H9 (cell line): ENCODE results near the gene HSPA2. TPM values are rescaled to one million over a fixed set of nuclear protein-coding genes. Genes with fewer than 3 reads are reported as not detected.

ENCODE experiments used
- DNase-seq: peaks from one replicate; pipeline ENCODE4 v3.0.0-alpha.2; 2017
- H2AFZ ChIP-seq: one replicate; pipeline ENCODE4 v1.6.1; 2013; ENCODE audit warnings: mild to moderate bottlenecking, low read length, control low read depth, moderate library complexity
- H2AK5ac ChIP-seq: 2 replicates; pipeline ENCODE4 v1.6.1; 2013; ENCODE audit warnings: low read length, control low read depth, mixed read lengths; ENCODE audit not compliant: insufficient read length
- H2BK120ac ChIP-seq: one replicate; pipeline ENCODE4 v1.6.1; 2013; ENCODE audit warnings: low read depth, mild to moderate bottlenecking, low read length, control low read depth, inconsistent platforms; ENCODE audit not compliant: poor library complexity, severe bottlenecking
- H2BK12ac ChIP-seq: 2 replicates; pipeline ENCODE4 v1.6.1; 2013; ENCODE audit warnings: low read length, control low read depth, mixed read lengths, low read depth; ENCODE audit not compliant: insufficient read length
- H2BK15ac ChIP-seq: 2 replicates; pipeline ENCODE4 v1.6.1; 2013; ENCODE audit warnings: low read depth, low read length, control low read depth
- H2BK20ac ChIP-seq: one replicate; pipeline ENCODE4 v1.6.1; 2013; ENCODE audit warnings: low read depth, mild to moderate bottlenecking, low read length, control low read depth, inconsistent platforms; ENCODE audit not compliant: poor library complexity, severe bottlenecking
- H2BK5ac ChIP-seq: 2 replicates; pipeline ENCODE4 v1.6.1; 2013; ENCODE audit warnings: low read length, control low read depth, mixed read lengths; ENCODE audit not compliant: insufficient read length
- H3K14ac ChIP-seq: 2 replicates; pipeline ENCODE4 v1.6.1; 2013; ENCODE audit warnings: low read length, control low read depth; ENCODE audit not compliant: insufficient read depth
- H3K18ac ChIP-seq: 2 replicates; pipeline ENCODE4 v1.6.1; 2013; ENCODE audit warnings: low read depth, mild to moderate bottlenecking, mixed read lengths, low read length, control low read depth; ENCODE audit not compliant: insufficient read length
- H3K23ac ChIP-seq: 2 replicates; pipeline ENCODE4 v1.6.1; 2013; ENCODE audit warnings: low read length, control low read depth, mixed read lengths, low read depth; ENCODE audit not compliant: insufficient read length
- H3K23me2 ChIP-seq: 2 replicates; pipeline ENCODE4 v1.6.1; 2013; ENCODE audit warnings: low read depth, mild to moderate bottlenecking, mixed read lengths, low read length, control low read depth; ENCODE audit not compliant: insufficient read length, poor library complexity, severe bottlenecking
- H3K27ac ChIP-seq: 2 replicates; pipeline ENCODE4 v1.5.1; 2013; ENCODE audit warnings: low read length, control low read depth, mixed read lengths, low read depth; ENCODE audit not compliant: insufficient read length
- H3K27me3 ChIP-seq: 2 replicates; pipeline ENCODE4 v1.6.1; 2013; ENCODE audit warnings: low read length, control low read depth, inconsistent platforms; ENCODE audit not compliant: insufficient read depth
- H3K4ac ChIP-seq: 2 replicates; pipeline ENCODE4 v1.6.1; 2013; ENCODE audit warnings: low read depth, mild to moderate bottlenecking, control low read depth, inconsistent platforms, low read length, moderate library complexity
- H3K4me1 ChIP-seq: 2 replicates; pipeline ENCODE4 v1.6.1; 2013; ENCODE audit warnings: low read length, control low read depth, inconsistent platforms; ENCODE audit not compliant: insufficient read depth
- H3K4me2 ChIP-seq: 2 replicates; pipeline ENCODE4 v1.6.1; 2013; ENCODE audit warnings: low read length, control low read depth, mixed read lengths; ENCODE audit not compliant: insufficient read length, insufficient read depth
- H3K56ac ChIP-seq: 2 replicates; pipeline ENCODE4 v1.6.1; 2013; ENCODE audit warnings: low read depth, mild to moderate bottlenecking, mixed read lengths, low read length, control low read depth; ENCODE audit not compliant: insufficient read length
- H3K79me1 ChIP-seq: 2 replicates; pipeline ENCODE4 v1.6.1; 2013; ENCODE audit warnings: low read depth, mild to moderate bottlenecking, moderate library complexity, low read length, control low read depth, inconsistent platforms; ENCODE audit not compliant: insufficient read depth, poor library complexity, severe bottlenecking
- H3K79me2 ChIP-seq: 2 replicates; pipeline ENCODE4 v1.6.1; 2013; ENCODE audit warnings: low read length, control low read depth, inconsistent platforms; ENCODE audit not compliant: insufficient read depth
- H3K9ac ChIP-seq: 2 replicates; pipeline ENCODE4 v1.6.1; 2013; ENCODE audit warnings: low read length, control low read depth, mixed read lengths; ENCODE audit not compliant: insufficient read length; ENCODE audit errors: extremely low read depth
- H3K9me3 ChIP-seq: one replicate; pipeline ENCODE4 v1.6.1; 2013; ENCODE audit warnings: low read depth, low read length, inconsistent platforms; ENCODE audit not compliant: control insufficient read depth
- H3T11ph ChIP-seq: one replicate; pipeline ENCODE4 v1.6.1; 2013; ENCODE audit warnings: mild to moderate bottlenecking, low read length, control low read depth, inconsistent platforms
- H4K20me1 ChIP-seq: one replicate; pipeline ENCODE4 v1.6.1; 2013; ENCODE audit not compliant: control insufficient read depth, insufficient read length, insufficient read depth
- H4K5ac ChIP-seq: 2 replicates; pipeline ENCODE4 v1.6.1; 2013; ENCODE audit warnings: low read depth, mild to moderate bottlenecking, mixed read lengths, low read length, control low read depth; ENCODE audit not compliant: insufficient read length
- H4K8ac ChIP-seq: replicated peaks from 2 replicates; pipeline ENCODE4 v1.6.1; 2013; ENCODE audit warnings: low read length, control low read depth, mixed read lengths, low read depth; ENCODE audit not compliant: insufficient read length
- H4K91ac ChIP-seq: 2 replicates; pipeline ENCODE4 v1.6.1; 2013; ENCODE audit warnings: low read depth, mild to moderate bottlenecking, moderate library complexity, mixed read lengths, low read length, control low read depth; ENCODE audit not compliant: insufficient read length
- H3K27ac Mint-ChIP-seq, 3 experiments: 2 replicates in 2 of 3; 3 replicates in 1 of 3; pipeline ENCODE4 v1.8.0; 2020 to 2021; ENCODE audit warnings: mixed read lengths in 3 of 3, mild to moderate bottlenecking in 1 of 3, moderate library complexity in 1 of 3
- H3K27me3 Mint-ChIP-seq: 2 replicates; pipeline ENCODE4 v1.8.0; 2021; ENCODE audit warnings: low read depth, mild to moderate bottlenecking, moderate library complexity, mixed read lengths
- H3K36me3 Mint-ChIP-seq, 3 experiments: 2 replicates in 2 of 3; 3 replicates in 1 of 3; pipeline ENCODE4 v1.8.0; 2020 to 2021; ENCODE audit warnings: low read depth in 3 of 3, mixed read lengths in 3 of 3; ENCODE audit not compliant: insufficient read depth in 1 of 3
- H3K4me1 Mint-ChIP-seq, 2 experiments: 2 replicates each; pipeline ENCODE4 v1.8.0; 2020; ENCODE audit warnings: mixed read lengths in 2 of 2
- H3K4me3 Mint-ChIP-seq, 2 experiments: 2 replicates in 1 of 2; 3 replicates in 1 of 2; pipeline ENCODE4 v1.8.0; 2020 to 2021; ENCODE audit warnings: mild to moderate bottlenecking in 2 of 2, mixed read lengths in 2 of 2, moderate library complexity in 1 of 2
- H3K9me3 Mint-ChIP-seq, 2 experiments: 2 replicates in 1 of 2; 3 replicates in 1 of 2; pipeline ENCODE4 v1.8.0; 2020; ENCODE audit warnings: mild to moderate bottlenecking in 2 of 2, mixed read lengths in 2 of 2, moderate library complexity in 1 of 2
- WGBS: extraction: QIAGEN DNeasy Blood & Tissue Kit; methylation state at CpG from one replicate; pipeline ENCODE4 v1.1.7; 2013; ENCODE audit warnings: missing lambda C conversion rate, low lambda C conversion rate, mixed read lengths; ENCODE audit not compliant: insufficient read length; ENCODE audit errors: extremely low coverage; 5-methylcytosine and 5-hydroxymethylcytosine counted together
- total RNA-seq: library from RNA; stranded (reverse); gene quantifications from 2 replicates; pipeline ENCODE4 v1.2.1, GENCODE V29; 2021
- TF ChIP-seq, protein P1 (sequence below): fragments of 200-600 bp; sonication (generic); conservative IDR thresholded peaks from 3 replicates; pipeline ENCODE4 v1.8.0; 2021; ENCODE audit warnings: antibody characterized with exemption, mild to moderate bottlenecking

HSPA2 gene
- total RNA-seq, 1 experiment from 2014 or later: 25.8 TPM

DNA sequence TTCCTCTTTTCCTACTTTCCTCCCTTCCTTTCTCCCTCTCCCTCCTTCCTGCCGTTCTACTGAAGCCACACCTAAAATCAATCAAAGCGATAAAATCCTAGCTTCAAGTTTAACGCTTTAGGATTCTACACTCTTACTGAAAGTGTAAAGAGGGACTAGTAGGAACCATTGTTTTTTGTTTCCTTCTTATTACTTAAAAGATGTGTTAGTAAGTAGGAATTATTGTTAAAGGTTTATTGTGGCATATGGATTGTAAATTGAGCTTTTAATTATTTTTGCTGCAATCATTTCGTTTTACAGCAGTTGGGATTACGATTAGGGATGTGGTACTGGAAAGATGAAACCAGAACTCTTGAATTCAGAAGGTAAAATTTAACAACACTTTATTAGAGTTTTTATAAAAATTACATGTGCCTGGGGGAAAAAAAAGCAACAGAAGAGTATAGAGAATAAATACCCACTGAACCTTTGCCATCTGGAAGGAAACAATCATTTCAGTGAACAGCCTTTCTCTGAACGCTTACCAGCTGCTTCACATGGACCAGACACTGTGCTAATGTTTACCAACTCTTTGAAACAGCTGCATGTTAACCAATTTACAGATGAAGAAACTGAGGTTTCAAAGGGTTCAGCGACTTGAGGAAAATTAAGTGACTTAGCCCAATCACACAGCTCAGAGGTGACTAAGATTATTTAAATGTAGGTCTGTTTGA, 10.2 kb downstream of the HSPA2 start:
- WGBS: no CpG with 5 or more reads among the region's 7 CpGs
- H2BK15ac ChIP-seq: no peak overlapping the region
- H3K9me3 Mint-ChIP-seq: no peaks in the 10 kb centered on the region

More for the DNA sequence above, 10.2 kb downstream of the HSPA2 start:
- no peak overlapping the region for H2BK12ac ChIP-seq
- H3K4me1 ChIP-seq: no peaks in the 10 kb centered on the region
- peak overlapping the region; percentile 43 for H3K4me2 ChIP-seq
- H2BK120ac ChIP-seq: no peak overlapping the region
- Mint-ChIP-seq H3K27me3 (peaks cover 15% of the 10 kb centered on the region), H3K36me3 (no peaks in the 10 kb centered on the region), H3K4me1 (peaks cover 14 to 19% of the 10 kb centered on the region in 2 experiments), H3K4me3 (peak overlapping the region; percentile 6 to 74; a peak in 3 of 5 replicates), H3K27ac (no peak overlapping the region)
- H3K23ac ChIP-seq: no peak overlapping the region
- H3T11ph ChIP-seq: no peak overlapping the region
- no peak overlapping the region for H2BK5ac ChIP-seq
- H3K18ac ChIP-seq: no peak overlapping the region
- no peaks in the 10 kb centered on the region for H3K9me3 ChIP-seq
- no peak overlapping the region for H3K14ac ChIP-seq
- no peak overlapping the region for H3K9ac ChIP-seq
- no peaks in the 10 kb centered on the region; the same call in 1 of the 2 replicates for H3K27me3 ChIP-seq
- H4K5ac ChIP-seq: no peak overlapping the region
- TF ChIP-seq, protein P1, sequence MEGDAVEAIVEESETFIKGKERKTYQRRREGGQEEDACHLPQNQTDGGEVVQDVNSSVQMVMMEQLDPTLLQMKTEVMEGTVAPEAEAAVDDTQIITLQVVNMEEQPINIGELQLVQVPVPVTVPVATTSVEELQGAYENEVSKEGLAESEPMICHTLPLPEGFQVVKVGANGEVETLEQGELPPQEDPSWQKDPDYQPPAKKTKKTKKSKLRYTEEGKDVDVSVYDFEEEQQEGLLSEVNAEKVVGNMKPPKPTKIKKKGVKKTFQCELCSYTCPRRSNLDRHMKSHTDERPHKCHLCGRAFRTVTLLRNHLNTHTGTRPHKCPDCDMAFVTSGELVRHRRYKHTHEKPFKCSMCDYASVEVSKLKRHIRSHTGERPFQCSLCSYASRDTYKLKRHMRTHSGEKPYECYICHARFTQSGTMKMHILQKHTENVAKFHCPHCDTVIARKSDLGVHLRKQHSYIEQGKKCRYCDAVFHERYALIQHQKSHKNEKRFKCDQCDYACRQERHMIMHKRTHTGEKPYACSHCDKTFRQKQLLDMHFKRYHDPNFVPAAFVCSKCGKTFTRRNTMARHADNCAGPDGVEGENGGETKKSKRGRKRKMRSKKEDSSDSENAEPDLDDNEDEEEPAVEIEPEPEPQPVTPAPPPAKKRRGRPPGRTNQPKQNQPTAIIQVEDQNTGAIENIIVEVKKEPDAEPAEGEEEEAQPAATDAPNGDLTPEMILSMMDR: no peak
- no peak overlapping the region for H2AFZ ChIP-seq
- no peak overlapping the region for H4K8ac ChIP-seq
- no peak overlapping the region for H3K56ac ChIP-seq
- no peak for DNase-seq
- H3K4ac ChIP-seq: no peak overlapping the region
- H3K23me2 ChIP-seq: peaks cover 2% of the 10 kb centered on the region
- no peak overlapping the region for H2AK5ac ChIP-seq
- H3K79me1 ChIP-seq: no peaks in the 10 kb centered on the region
- H3K27ac ChIP-seq: no peak overlapping the region
- no peaks in the 10 kb centered on the region for H4K20me1 ChIP-seq
- no peak overlapping the region for H2BK20ac ChIP-seq
- H3K79me2 ChIP-seq: no peaks in the 10 kb centered on the region
- H4K91ac ChIP-seq: no peak overlapping the region
